ENCODE data around the gene CASQ1.

The CASQ1 gene

GRCh38 chr1:160189649-160190625 is at the start of gene CASQ1:
Gene CASQ1 (plus strand): TSS chr1:160190575. CDS start chr1:160190752, 177 bp downstream.
- no peak for TF ChIP-seq POLR2A (IDR thresholded peaks at IDR 0.05; ENCODE audit: low read depth, low read length)
- DNase-seq (ENCODE audit: insufficient read length, low spot score) (peak; percentile 47), FAIRE-seq (no peak)

DNA sequence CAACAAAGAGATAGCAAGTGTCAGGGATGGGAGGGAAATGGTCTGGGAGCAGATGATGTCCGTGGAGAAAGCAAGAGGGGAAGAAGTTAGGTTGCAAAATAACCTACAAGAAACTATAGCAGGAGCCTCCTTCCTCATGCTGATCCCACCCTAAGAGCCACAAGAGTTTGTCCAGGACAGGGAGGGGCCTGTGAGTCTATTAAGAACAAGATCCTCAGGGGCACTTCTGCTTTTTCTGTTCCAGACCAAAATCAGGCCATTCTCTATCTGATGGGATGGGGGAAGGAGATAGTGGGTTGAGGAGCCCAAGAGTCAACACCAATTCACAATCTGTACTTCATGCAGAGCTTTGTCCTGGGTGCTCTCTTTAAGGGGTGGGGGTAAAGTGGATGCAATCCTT is 46.7 kb upstream of the CASQ1 start:
- DNase-seq (ENCODE audit: insufficient read length, low spot score) (no peak), FAIRE-seq (no peak)
- no peak for TF ChIP-seq POLR2A (IDR thresholded peaks at IDR 0.05; ENCODE audit: low read depth, low read length)

DNA sequence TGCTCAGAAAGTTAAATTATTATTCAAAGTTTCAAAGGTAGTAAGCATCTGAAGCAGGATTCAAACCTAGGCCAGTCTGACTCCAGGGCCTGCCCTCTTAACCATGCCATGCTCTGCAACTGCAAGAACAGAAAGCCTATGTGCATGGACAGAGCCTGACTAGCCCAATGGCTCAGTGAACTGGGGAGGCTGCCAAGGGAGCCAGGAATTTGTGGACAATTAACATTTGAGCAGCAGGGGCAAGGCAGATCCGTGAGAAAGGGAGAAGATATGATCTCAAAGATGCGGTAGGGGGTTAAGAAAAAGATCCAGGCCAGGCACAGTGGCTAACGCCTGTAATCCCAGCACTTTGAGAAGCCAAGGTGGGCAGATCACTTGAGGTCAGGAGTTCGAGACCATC is 45.5 kb upstream of the CASQ1 start:
- FAIRE-seq (no peak), DNase-seq (ENCODE audit: insufficient read length, low spot score) (no peak)
- TF ChIP-seq POLR2A (IDR thresholded peaks at IDR 0.05; ENCODE audit: low read depth, low read length): no peak

- FAIRE-seq: no peak
- TF ChIP-seq POLR2A (IDR thresholded peaks at IDR 0.05; ENCODE audit: low read depth, low read length): no peak
- no peak for DNase-seq (ENCODE audit: insufficient read length, low spot score)
Measured at GRCh38 chr1:160146107-160146506, 44.3 kb upstream of the CASQ1 start.

GRCh38 chr1:160148121-160148520 is 42.3 kb upstream of the CASQ1 start:
- FAIRE-seq (no peak), DNase-seq (ENCODE audit: insufficient read length, low spot score) (no peak)
- no peak for TF ChIP-seq POLR2A (IDR thresholded peaks at IDR 0.05; ENCODE audit: low read depth, low read length)

DNA sequence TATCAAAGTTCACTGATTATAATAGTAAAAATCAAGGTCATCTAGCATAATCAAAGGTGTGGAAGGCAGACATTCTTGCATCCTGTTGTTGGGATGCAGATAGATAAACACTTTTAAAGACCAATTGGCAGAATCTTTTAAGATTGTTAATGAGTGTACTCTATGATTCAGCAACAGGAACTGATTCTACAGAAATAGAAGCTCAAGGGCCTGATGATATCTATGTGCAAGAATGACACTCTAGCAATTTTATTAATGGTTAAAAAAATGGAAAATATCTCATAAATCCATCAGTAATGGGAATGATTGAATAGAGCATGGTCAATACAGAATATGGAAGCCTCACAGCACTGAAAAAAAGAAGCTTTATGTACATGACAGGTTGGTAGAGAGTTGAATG is 41.1 kb upstream of the CASQ1 start:
- FAIRE-seq: no peak
- DNase-seq (ENCODE audit: insufficient read length, low spot score): no peak
- TF ChIP-seq POLR2A (IDR thresholded peaks at IDR 0.05; ENCODE audit: low read depth, low read length): no peak

DNA sequence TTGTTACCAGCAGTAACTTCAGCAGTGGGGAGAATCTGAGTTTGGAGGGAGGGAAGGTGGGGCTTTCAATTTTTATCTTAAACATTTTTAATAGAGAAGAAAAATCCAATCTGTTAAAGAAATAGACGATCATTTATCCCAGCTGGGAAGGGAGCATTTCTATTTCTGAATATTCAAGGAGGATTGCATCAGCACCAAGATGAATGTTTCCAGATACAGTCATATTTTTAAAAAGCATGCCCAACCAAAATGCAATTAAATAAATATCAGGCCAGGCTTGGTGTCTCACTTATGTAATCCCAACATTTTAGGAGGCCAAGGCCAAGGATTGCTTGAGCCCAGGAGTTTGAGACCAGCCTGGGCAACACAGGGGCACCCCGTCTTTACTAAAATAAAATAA is 40.7 kb upstream of the CASQ1 start:
- TF ChIP-seq POLR2A (IDR thresholded peaks at IDR 0.05; ENCODE audit: low read depth, low read length): no peak
- DNase-seq (ENCODE audit: insufficient read length, low spot score) (no peak), FAIRE-seq (no peak)

GRCh38 chr1:160151303-160151702 is 39.1 kb upstream of the CASQ1 start, which contains the start of gene ATP1A4:
Gene ATP1A4 (plus strand): TSS chr1:160151603. CDS start chr1:160152041, 438 bp downstream.
- no peak for TF ChIP-seq POLR2A (IDR thresholded peaks at IDR 0.05; ENCODE audit: low read depth, low read length)
- FAIRE-seq: no peak

GRCh38 chr1:160154790-160155189 is 35.6 kb upstream of the CASQ1 start:
- no peak for FAIRE-seq
- TF ChIP-seq POLR2A (IDR thresholded peaks at IDR 0.05; ENCODE audit: low read depth, low read length): no peak
- no peak for DNase-seq (ENCODE audit: insufficient read length, low spot score)

More at GRCh38 chr1:160151303-160151702, 39.1 kb upstream of the CASQ1 start, which contains the start of gene ATP1A4:
- DNase-seq (ENCODE audit: insufficient read length, low spot score): no peak

- no peak for DNase-seq (ENCODE audit: insufficient read length, low spot score)
- no peak for FAIRE-seq
- TF ChIP-seq POLR2A (IDR thresholded peaks at IDR 0.05; ENCODE audit: low read depth, low read length): no peak
Measured at GRCh38 chr1:160156361-160156760, 34.0 kb upstream of the CASQ1 start.

DNA sequence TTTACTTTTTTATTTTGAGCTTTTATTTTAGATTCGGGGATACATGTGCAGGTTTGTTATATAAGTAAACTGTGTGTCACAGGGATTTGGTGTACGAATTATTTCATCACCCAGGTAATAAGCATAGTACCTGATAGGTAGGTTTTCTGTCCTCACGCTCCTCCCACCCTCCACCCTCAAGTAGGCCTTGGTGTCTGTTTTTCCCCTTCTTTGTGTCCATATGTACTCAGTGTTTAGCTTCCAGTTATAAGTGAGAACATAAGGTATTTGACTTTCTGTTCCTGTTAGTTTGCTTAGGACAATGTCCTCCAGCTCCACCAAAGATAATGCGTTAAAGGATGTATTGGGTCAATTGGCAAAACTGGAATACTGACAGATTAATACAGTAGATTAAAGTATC is 33.2 kb upstream of the CASQ1 start:
- FAIRE-seq: no peak
- DNase-seq (ENCODE audit: insufficient read length, low spot score): no peak
- TF ChIP-seq POLR2A (IDR thresholded peaks at IDR 0.05; ENCODE audit: low read depth, low read length): no peak

DNA sequence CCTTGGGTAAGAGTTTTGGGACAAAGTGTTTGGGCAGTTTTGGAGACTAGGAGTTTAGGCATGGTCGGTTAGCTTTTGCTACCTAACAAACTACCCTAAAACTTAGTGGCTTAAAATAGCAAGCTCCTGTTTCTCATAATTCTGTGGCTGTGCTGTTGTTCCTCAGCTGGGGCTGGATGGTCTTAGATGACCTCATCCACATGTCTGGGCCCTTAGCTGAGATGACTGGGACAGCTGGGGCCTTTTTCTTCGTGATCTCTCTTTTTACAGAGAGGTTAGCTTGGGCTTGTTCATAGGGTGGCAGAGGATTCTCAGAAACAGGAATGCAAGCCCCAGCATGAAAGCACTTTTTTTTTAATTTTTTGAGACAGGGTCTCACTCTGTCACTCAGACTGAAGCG is 32.3 kb upstream of the CASQ1 start:
- no peak for TF ChIP-seq POLR2A (IDR thresholded peaks at IDR 0.05; ENCODE audit: low read depth, low read length)
- FAIRE-seq (no peak), DNase-seq (ENCODE audit: insufficient read length, low spot score) (no peak)

DNA sequence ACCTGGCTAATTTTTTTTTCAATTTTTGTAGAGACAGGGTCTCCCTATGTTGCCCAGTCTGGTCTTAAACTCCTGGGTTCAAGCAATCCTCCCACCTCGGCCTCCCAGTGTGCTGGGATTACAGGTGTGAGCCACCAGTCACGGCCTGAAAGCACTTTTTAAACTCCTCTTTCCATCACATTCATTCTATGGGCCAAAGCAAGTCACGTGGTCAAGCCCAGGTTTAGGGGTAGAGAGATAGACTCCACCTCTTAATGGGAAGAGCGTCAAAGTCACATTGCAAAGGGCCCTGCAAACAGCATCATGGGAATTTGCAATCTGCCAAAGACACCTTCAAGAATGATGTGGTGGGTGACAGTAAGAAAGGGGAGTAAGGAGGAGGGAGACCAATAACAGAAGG is 31.8 kb upstream of the CASQ1 start:
- TF ChIP-seq POLR2A (IDR thresholded peaks at IDR 0.05; ENCODE audit: low read depth, low read length): no peak
- DNase-seq (ENCODE audit: insufficient read length, low spot score): no peak
- no peak for FAIRE-seq

- DNase-seq (ENCODE audit: insufficient read length, low spot score) (no peak), FAIRE-seq (no peak)
Measured at GRCh38 chr1:160159846-160160245, 30.5 kb upstream of the CASQ1 start.

More at GRCh38 chr1:160159846-160160245, 30.5 kb upstream of the CASQ1 start:
- no peak for TF ChIP-seq POLR2A (IDR thresholded peaks at IDR 0.05; ENCODE audit: low read depth, low read length)

Data from H54 (cell line).